NCI-H2081 treated with DMSO at 0.1 percent for 48 hours (cell line): ENCODE data around the gene BRCA1.

ENCODE experiments used
- DNase-seq: peaks from one replicate; lab custom pipeline; 2025; lab: John Stamatoyannopoulos, UW

Gene BRCA1

GRCh38 chr17:43025290-43025657 lies 99.9 kb downstream of the BRCA1 start:
- no peak for DNase-seq

- DNase-seq, result peak; percentile 90
Measured at GRCh38 chr17:43024407-43025289, 100.5 kb downstream of the BRCA1 start, which contains the start of gene RND2. RND2 (plus strand) TSS chr17:43025231; CDS start chr17:43025348, 117 bp downstream.

- peak; percentile 58 for DNase-seq
Measured at GRCh38 chr17:43021741-43022512, 103.2 kb downstream of the BRCA1 start, which contains the start of gene VAT1. VAT1 (minus strand) TSS chr17:43022385; CDS start chr17:43022322, 63 bp downstream.

- no peak for DNase-seq
Measured at GRCh38 chr17:43020789-43021740, 104.1 kb downstream of the BRCA1 start.

DNA sequence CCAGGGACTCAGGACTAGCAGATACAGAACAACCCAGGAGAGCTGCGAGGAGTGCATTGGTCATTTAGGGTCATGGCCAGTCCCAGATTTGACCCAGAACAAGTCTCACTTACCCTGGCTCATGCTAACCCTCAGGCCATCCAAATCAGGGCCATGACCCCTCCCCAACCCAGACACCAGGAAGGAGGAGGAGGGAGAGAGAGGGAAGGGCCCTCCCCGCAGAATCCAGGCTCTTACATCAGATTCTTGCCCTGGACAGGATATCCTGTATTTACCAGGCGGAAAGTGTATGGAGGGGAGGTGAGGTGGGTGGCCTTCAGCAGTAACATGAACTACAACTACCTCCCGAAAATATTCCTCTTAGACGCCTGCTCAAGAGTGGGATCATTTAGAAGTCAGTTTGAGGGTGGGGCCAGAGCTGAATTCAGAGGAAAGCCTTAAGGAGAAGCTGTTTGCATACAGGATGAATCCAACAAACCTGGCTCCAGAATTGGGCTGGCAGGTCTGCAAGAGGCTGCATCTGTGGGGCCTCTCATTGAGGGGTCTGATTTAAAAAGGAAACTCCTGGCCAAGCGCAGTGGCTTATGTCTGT lies 105.0 kb downstream of the BRCA1 start:
- DNase-seq, result no peak

DNA sequence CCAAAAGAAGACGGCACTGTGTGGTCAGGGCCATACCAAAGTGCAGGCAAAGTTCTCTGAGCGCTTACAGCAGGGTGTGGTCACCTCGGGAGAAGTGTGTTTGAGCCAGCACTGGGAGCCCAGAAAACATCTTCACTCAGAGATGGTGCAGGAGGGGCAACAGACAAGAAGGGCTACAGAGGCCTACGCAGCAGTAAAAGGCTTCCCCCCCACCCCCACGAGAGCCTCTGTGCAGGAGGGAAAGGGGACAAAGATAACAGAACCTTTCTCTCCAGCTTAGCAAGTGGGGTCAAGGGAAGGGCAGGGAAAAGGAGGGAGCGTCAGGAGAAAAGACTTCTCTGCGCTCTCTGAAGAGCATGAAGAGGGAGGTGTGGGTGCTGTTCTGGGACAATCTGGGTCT lies 105.7 kb downstream of the BRCA1 start:
- no peak for DNase-seq

DNA sequence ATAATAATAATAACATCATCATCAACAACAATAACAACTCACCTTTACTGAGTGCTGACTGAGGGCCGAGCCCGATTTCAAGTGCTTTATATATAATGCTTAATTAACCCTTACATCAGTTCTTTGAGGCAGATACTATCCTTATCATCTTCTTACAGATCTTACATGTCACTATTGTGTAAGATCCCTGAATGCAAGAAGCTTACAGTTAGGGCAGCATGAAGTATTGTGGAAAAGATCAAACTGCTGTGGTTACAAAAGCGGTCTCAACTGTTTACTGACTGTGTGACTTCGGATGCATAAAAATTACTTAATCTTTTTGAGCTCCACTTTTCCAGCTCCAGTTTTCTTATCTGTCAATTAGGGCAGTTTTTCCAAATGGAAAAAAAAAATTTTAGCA lies 106.2 kb downstream of the BRCA1 start:
- no peak for DNase-seq

GRCh38 chr17:43018008-43018853 lies 106.9 kb downstream of the BRCA1 start:
- DNase-seq, result peak; percentile 8

GRCh38 chr17:43016216-43016615 lies 108.9 kb downstream of the BRCA1 start:
- DNase-seq, result no peak

DNA sequence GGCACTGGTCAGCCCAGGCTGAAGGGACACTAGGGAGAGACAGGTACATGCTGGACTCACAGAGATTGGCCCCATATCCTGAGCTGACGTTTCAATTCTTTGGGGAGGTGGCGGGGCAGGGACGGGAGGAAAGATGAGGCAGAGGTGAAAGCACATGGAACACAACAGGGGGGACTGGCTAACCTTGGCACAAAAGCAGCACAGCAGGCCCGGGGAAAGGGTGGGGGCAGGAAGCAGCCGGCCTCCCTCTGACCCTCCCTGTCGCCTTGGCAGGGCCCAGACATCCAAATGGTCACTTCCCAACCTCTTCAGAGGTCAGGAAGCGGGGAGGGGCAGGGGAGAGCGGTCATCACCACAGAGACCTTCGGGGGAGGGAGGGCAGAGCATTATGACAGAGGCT lies 109.6 kb downstream of the BRCA1 start:
- no peak for DNase-seq

- DNase-seq, result no peak
Measured at GRCh38 chr17:43014649-43015542, 110.3 kb downstream of the BRCA1 start.

DNA sequence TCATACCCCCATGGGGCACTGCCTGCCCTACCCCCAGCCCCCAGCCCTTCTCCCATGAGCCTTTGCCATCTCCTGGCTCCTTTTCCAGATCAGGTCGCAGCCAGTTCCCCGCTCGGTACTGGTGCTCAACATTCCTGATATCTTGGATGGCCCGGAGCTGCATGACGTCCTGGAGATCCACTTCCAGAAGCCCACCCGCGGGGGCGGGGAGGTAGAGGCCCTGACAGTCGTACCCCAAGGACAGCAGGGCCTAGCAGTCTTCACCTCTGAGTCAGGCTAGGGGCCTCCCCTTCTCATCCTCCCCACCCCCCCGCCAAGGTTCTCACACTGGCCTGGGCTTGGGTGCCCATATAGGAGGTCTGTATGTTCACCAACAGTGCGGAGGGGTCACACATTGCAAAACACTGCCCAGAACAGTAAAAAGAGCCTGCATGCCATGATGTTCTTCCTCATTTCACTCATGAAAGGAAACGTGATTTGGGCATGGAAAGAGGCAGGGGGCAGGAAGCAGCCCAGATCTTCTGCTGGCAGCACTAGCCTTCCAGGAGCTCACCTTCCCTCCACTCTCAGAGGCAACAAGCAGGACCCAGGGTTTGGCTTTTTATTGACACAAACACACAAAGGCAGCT lies 111.0 kb downstream of the BRCA1 start:
- DNase-seq, result no peak

DNA sequence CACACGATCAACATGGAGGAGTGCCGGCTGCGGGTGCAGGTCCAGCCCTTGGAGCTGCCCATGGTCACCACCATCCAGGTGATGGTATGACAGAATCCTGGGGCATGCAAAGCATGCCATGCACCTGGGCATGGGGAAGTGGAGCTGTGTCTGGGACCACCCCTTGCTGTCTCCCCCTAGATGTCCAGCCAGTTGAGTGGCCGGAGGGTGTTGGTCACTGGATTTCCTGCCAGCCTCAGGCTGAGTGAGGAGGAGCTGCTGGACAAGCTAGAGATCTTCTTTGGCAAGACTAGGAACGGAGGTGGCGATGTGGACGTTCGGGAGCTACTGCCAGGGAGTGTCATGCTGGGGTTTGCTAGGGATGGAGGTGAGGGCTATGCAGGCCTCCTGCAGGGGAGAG lies 111.9 kb downstream of the BRCA1 start:
- DNase-seq, result no peak

GRCh38 chr17:43011728-43012472 lies 113.3 kb downstream of the BRCA1 start:
- DNase-seq, result no peak

DNA sequence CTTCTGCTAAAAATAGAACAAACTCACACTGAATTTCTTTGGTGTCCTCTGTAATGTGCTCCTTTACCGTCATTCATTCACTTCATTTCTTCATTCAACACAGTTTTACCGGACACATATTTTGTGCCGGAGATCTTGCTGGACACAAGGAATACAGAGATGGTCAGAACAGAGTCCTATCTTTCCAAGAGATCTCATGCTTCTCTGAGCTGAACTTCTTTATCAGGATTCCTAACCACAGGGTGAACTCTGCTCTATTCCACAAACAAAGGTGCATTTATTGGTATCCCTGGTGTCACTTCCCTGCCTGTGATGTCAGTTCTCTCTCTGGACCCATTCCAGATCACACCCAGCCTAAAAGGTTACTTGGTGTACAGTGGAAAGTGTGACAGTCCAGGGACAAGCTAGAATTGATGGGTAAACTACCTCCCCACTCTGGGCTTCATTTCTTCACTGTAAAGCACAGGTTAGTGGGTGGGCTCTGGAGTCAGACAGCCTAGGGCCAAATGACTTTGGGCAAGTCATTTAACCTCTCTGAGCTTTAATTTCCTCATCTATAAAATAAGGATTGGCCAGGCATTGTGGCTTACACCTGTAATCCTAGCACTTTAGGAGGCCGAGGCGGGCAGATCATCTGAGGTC lies 114.4 kb downstream of the BRCA1 start:
- DNase-seq, result no peak

GRCh38 chr17:43006639-43007551 lies 118.3 kb downstream of the BRCA1 start, which contains the start of gene IFI35:
IFI35 (plus strand) TSS chr17:43006784; CDS start chr17:43006948, 164 bp downstream.
- peak; percentile 35 for DNase-seq
